DOHH2 (cell line): ENCODE results near the gene ARHGEF1.
A peak's percentile ranks its signal among the peaks of the same experiment; 100 is the strongest.
"Not testable (repeated sequence)": the region's sequence is repeated elsewhere in the genome, so short reads cannot be mapped to it uniquely, and the experiment has no call there.

Source experiments
- H3F3A ChIP-seq: fragments of 200-600 bp; sonication (generic), shearing (Covaris generic); 2 replicates; pipeline ENCODE4 v1.6.0; 2016; ENCODE audit warnings: antibody characterized with exemption, mild to moderate bottlenecking; ENCODE audit not compliant: control insufficient read depth, insufficient read depth
- H3K27ac ChIP-seq: fragments of 200-600 bp; sonication (generic); 2 replicates; pipeline ENCODE4 v1.5.1; 2014; ENCODE audit warnings: low read depth, mild to moderate bottlenecking, low read length, moderate library complexity
- H3K27me3 ChIP-seq: fragments of 200-600 bp; sonication (generic); 2 replicates; pipeline ENCODE4 v1.6.1; 2014; ENCODE audit warnings: mild to moderate bottlenecking, low read length, mixed read lengths; ENCODE audit not compliant: control insufficient read depth
- H3K36me3 ChIP-seq: fragments of 200-600 bp; sonication (generic); 2 replicates; pipeline ENCODE4 v1.6.1; 2014; ENCODE audit warnings: mild to moderate bottlenecking, low read length, moderate library complexity, mixed read lengths; ENCODE audit not compliant: control insufficient read depth
- H3K4me1 ChIP-seq: fragments of 200-600 bp; sonication (generic); 2 replicates; pipeline ENCODE4 v1.6.1; 2014; ENCODE audit warnings: mild to moderate bottlenecking, low read length, mixed read lengths; ENCODE audit not compliant: control insufficient read depth
- H3K4me2 ChIP-seq: fragments of 200-600 bp; sonication (generic); 2 replicates; pipeline ENCODE4 v1.6.0; 2014; ENCODE audit warnings: mild to moderate bottlenecking, low read length, moderate library complexity
- H3K4me3 ChIP-seq: fragments of 200-600 bp; sonication (generic); 2 replicates; pipeline ENCODE4 v1.5.1; 2014; ENCODE audit warnings: mild to moderate bottlenecking, low read length, mixed read lengths
- H3K79me2 ChIP-seq: fragments of 200-600 bp; sonication (generic); 2 replicates; pipeline ENCODE4 v1.6.1; 2014; ENCODE audit warnings: mild to moderate bottlenecking, low read length, mixed read lengths; ENCODE audit not compliant: control insufficient read depth
- H3K9me2 ChIP-seq: fragments of 200-600 bp; sonication (generic); replicated peaks from 2 replicates; pipeline ENCODE4 v1.6.1; 2014; ENCODE audit warnings: mild to moderate bottlenecking, low read length, mixed read lengths; ENCODE audit not compliant: control insufficient read depth
- H3K9me3 ChIP-seq: fragments of 200-600 bp; sonication (generic); 2 replicates; pipeline ENCODE4 v1.6.1; 2014; ENCODE audit warnings: antibody characterized with exemption, low read length, mixed read lengths; ENCODE audit not compliant: control insufficient read depth, insufficient read depth
- H4K20me1 ChIP-seq: fragments of 200-600 bp; sonication (generic); 2 replicates; pipeline ENCODE4 v1.6.0; 2014; ENCODE audit warnings: low read depth, mild to moderate bottlenecking, antibody characterized with exemption, low read length, moderate library complexity; ENCODE audit not compliant: control insufficient read depth, insufficient read depth
- EZH2phosphoT487 ChIP-seq: fragments of 200-600 bp; sonication (generic); IDR thresholded peaks from 2 replicates; pipeline ENCODE4 v1.6.1; 2017; ENCODE audit warnings: borderline replicate concordance, mild to moderate bottlenecking, antibody characterized with exemption, low read length, moderate library complexity, mixed read lengths
- TF ChIP-seq, protein P1 (sequence below): fragments of 200-600 bp; sonication (generic); IDR thresholded peaks from one replicate; pipeline ENCODE4 v1.5.1; 2014; ENCODE audit warnings: antibody characterized with exemption, mild to moderate bottlenecking, low read depth, low read length; ENCODE audit not compliant: poor library complexity, severe bottlenecking

The ARHGEF1 gene

GRCh38 chr19:41872384-41872774, 10.6 kb upstream of the ARHGEF1 start:
- Histone ChIP-seq H3K9me2 (no peaks in the 10 kb centered on the region), H3K27ac (peak overlapping the region; percentile 99), H3K27me3 (no peaks in the 10 kb centered on the region), H3K4me1 (peaks cover 93% of the 10 kb centered on the region), H4K20me1 (0 out of 2 replicates have a peak, but pooled peaks cover 5% of the 10 kb centered on the region), H3K9me3 (no peaks in the 10 kb centered on the region), H3K4me3 (peak overlapping the region; percentile 1; the same call in 1 of the 2 replicates), H3K36me3 (peaks cover 65% of the 10 kb centered on the region), H3F3A (peaks cover 83% of the 10 kb centered on the region), H3K4me2 (peak overlapping the region; percentile 42), H3K79me2 (peaks cover 21% of the 10 kb centered on the region)
- TF ChIP-seq, protein P1, sequence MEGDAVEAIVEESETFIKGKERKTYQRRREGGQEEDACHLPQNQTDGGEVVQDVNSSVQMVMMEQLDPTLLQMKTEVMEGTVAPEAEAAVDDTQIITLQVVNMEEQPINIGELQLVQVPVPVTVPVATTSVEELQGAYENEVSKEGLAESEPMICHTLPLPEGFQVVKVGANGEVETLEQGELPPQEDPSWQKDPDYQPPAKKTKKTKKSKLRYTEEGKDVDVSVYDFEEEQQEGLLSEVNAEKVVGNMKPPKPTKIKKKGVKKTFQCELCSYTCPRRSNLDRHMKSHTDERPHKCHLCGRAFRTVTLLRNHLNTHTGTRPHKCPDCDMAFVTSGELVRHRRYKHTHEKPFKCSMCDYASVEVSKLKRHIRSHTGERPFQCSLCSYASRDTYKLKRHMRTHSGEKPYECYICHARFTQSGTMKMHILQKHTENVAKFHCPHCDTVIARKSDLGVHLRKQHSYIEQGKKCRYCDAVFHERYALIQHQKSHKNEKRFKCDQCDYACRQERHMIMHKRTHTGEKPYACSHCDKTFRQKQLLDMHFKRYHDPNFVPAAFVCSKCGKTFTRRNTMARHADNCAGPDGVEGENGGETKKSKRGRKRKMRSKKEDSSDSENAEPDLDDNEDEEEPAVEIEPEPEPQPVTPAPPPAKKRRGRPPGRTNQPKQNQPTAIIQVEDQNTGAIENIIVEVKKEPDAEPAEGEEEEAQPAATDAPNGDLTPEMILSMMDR: no peak
- TF ChIP-seq EZH2phosphoT487: no peak

DNA sequence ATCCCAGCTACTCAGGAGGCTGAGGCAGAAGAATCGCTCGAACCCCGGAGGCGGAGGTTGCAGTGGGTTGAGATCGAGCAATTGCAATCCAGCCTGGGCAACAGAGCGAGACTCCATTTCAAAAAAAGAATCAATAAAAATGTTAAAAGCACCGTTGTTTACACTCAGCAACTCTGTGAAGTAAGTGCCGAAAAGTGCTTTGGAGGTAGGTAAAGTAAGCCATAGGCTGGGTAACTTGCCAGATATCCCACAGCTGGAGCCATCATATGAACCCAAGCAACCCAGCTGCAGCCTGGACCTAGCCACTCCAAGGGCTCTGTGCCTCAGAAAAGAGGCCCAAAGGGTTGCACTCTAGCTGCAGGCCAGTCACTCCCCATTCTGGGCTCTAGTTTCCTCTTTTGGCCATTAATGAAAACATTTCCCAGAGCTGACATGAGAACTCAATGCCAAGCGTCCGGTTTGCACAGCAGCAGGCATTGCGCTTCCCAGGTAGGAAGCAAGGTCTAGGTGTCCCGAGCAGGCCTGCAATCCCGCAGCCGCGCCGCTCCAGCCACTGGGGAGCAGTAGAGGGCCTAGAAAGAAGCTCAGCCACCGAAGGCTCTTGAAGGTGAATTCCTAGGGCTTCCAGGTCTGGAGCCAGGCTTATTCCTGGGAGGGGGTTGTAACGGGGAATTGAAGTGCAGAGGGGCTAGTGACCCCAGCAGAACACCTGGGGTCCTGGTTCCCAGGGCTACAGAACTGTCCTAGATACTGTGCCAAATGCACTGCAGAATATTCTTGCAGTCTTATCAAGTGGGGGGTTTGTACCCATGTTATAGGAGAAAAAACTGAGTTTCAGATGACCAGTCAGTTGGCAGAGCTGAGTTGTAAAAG, 10.0 kb upstream of the ARHGEF1 start:
- Histone ChIP-seq H3F3A (peaks cover 81% of the 10 kb centered on the region), H3K4me2 (peak overlapping the region; percentile 7; the same call in 1 of the 2 replicates), H3K36me3 (peaks cover 64% of the 10 kb centered on the region), H3K27me3 (no peaks in the 10 kb centered on the region; the same call in 1 of the 2 replicates), H3K79me2 (peaks cover 21% of the 10 kb centered on the region), H3K27ac (peak overlapping the region; percentile 99), H4K20me1 (no peaks in the 10 kb centered on the region), H3K4me1 (peaks cover 88% of the 10 kb centered on the region), H3K9me2 (no peaks in the 10 kb centered on the region), H3K9me3 (no peaks in the 10 kb centered on the region), H3K4me3 (no peak overlapping the region)
- no peak for TF ChIP-seq EZH2phosphoT487
- TF ChIP-seq, protein P1: peak; percentile 96

DNA sequence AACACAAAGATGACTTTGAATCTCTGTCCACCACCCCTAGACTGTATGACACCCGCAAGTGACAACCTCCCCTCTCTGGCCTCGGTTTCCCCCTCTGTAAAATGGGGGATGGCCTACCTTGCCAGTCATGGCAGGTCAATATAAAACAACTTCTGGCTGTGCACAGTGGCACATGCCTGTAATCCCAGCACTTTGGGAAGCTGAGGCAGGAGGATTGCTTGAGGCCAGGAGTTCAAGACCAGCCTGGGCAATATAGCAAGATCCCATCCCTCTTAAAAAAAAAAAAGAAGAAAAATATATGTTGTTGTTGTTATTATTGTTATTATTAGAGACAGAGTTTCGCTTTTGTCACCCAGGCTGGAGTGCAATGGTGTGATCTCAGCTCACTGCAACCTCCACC, 7.0 kb upstream of the ARHGEF1 start:
- not testable (repeated sequence) for H3K9me3 ChIP-seq, H3K27me3 ChIP-seq, H3K9me2 ChIP-seq, H4K20me1 ChIP-seq
- peaks cover 33% of the 10 kb centered on the region for H3K79me2 ChIP-seq
- H3K4me1 ChIP-seq: peaks cover 86% of the 10 kb centered on the region
- peaks cover 63% of the 10 kb centered on the region for H3K36me3 ChIP-seq
- H3F3A ChIP-seq: peaks cover 71% of the 10 kb centered on the region
- H3K4me2 ChIP-seq: peak overlapping the region; percentile 93
- H3K27ac ChIP-seq: peak overlapping the region; percentile 99
- H3K4me3 ChIP-seq: peak overlapping the region; percentile 91
